ENCODE data around the gene SLC43A1. TPM values are rescaled to one million over a fixed set of nuclear protein-coding genes. Genes with fewer than 3 reads are reported as not detected.

SLC43A1 gene
- total and polyA plus RNA-seq, 2 of the 4 experiments (the other 2 are of a cell fraction): 10.0 to 17.0 TPM

DNA sequence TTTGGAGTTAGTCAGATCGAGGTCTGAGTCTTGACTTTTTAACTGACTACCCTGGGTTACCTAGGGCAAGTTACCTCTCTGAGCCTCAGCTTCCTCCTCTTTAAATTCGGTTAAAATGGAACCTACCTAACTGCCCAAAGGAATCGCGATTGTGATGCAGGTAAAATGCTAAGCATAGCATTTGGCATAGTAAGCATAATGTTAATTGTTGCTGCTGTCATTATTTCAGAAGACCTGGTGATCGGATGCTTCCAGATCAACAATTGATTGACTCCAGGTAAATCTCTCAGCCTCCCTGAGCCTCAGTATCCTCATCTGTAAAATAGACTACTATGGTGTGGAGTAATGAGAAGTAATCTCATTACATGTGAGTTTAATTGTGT is 550 bp upstream of the SLC43A1 start:
- no peak overlapping the region for H2AK5ac ChIP-seq (ENCODE audit: low read depth, low read length)
- peak overlapping the region; percentile 83 for H3K23ac ChIP-seq (ENCODE audit: low read depth, low read length)
- H3K56ac ChIP-seq (ENCODE audit: extremely low read depth, insufficient read depth, low read length): 0 out of 2 replicates have a peak overlapping the region, but pooled peaks have one; percentile 51
- peaks cover 7% of the 10 kb centered on the region; the same call in 1 of the 2 replicates for H4K20me1 ChIP-seq (ENCODE audit: insufficient read depth, low read length)
- peak overlapping the region; percentile 96; the same call in 1 of the 2 replicates for H3K18ac ChIP-seq (ENCODE audit: low read depth, low read length)
- peak overlapping the region; percentile 83; the same call in 1 of the 2 replicates for H2BK120ac ChIP-seq (ENCODE audit: low read depth, low read length)
- no CpG with 5 or more reads among the region's 5 CpGs for WGBS, 2 experiments (ENCODE audit: extremely low coverage in 2 of 2, insufficient read length in 1 of 2)
- DNase-seq (no peak), ATAC-seq (ENCODE audit: low read depth) (no peak)
- H4K8ac ChIP-seq (ENCODE audit: low read depth in 2 of 2, low read length in 2 of 2): peak overlapping the region; percentile 40 to 87; a peak in 3 of 4 replicates
- H2AFZ ChIP-seq (replicated peaks; ENCODE audit: low read length, poor library complexity): peak overlapping the region; percentile 94
- H2BK20ac ChIP-seq (ENCODE audit: low read depth, low read length): no peak overlapping the region
- intact Hi-C loops (cut with micrococcal nuclease): no loop called here
- H3K79me1 ChIP-seq (ENCODE audit: low read depth in 1 of 2, low read length in 2 of 2): peaks cover 7 to 24% of the 10 kb centered on the region in 2 experiments; a peak in 3 of 4 replicates
- H3K4me2 ChIP-seq (ENCODE audit: low read depth, low read length): peak overlapping the region; percentile 92
- peak overlapping the region; percentile 90 for H4K5ac ChIP-seq (ENCODE audit: low read depth, low read length)
- H3K4me1 ChIP-seq (ENCODE audit: control insufficient read depth, insufficient read depth, low read length): no peaks in the 10 kb centered on the region; the same call in 1 of the 2 replicates
- in situ Hi-C loops (cut with MboI; ENCODE audit: low sequenced_read_pairs): loop anchor here (25.0 kb wide), 1 partner anchor 679 kb away; no protein-coding TSS in a partner anchor
- no peaks in the 10 kb centered on the region for H3K27me3 ChIP-seq (ENCODE audit: control insufficient read depth, insufficient read depth, low read length)
- CTCF ChIA-PET: interaction anchor here (2.4 to 3.0 kb wide), 2 partner anchors 11 to 23 kb away, joined by 15 to 17 read pairs; no protein-coding TSS in a partner anchor
- no peak overlapping the region for H2AK9ac ChIP-seq (replicated peaks; ENCODE audit: low read depth, low read length, poor library complexity)
- H3K9me1 ChIP-seq (ENCODE audit: insufficient read depth, low read length): no peaks in the 10 kb centered on the region; the same call in 1 of the 2 replicates
- peak overlapping the region; percentile 90 for H3K9ac ChIP-seq (ENCODE audit: low read depth, low read length)
- H3K36me3 ChIP-seq (ENCODE audit: control insufficient read depth, insufficient read depth, low read length): peaks cover 4% of the 10 kb centered on the region; the same call in 1 of the 2 replicates
- no peak overlapping the region; the same call in 1 of the 2 replicates for H3K14ac ChIP-seq (replicated peaks; ENCODE audit: low read depth, low read length)
- peak overlapping the region; percentile 91; the same call in 1 of the 2 replicates for H3K4ac ChIP-seq (ENCODE audit: low read depth, low read length)
- H4K91ac ChIP-seq (ENCODE audit: insufficient read depth, low read depth, low read length): 0 out of 2 replicates have a peak overlapping the region, but pooled peaks have one; percentile 79
- dilution Hi-C loops (cut with HindIII; ENCODE audit: low sequenced_read_pairs, unreplicated experiment): no loop called here
- H3K9me3 ChIP-seq (ENCODE audit: control insufficient read depth, insufficient read depth, low read length): no peaks in the 10 kb centered on the region
- H3K27ac ChIP-seq (ENCODE audit: insufficient read depth, low read length): peak overlapping the region; percentile 86
- BruUV-seq (replicated peaks): no TSS peak
- TF ChIP-seq, protein P1, sequence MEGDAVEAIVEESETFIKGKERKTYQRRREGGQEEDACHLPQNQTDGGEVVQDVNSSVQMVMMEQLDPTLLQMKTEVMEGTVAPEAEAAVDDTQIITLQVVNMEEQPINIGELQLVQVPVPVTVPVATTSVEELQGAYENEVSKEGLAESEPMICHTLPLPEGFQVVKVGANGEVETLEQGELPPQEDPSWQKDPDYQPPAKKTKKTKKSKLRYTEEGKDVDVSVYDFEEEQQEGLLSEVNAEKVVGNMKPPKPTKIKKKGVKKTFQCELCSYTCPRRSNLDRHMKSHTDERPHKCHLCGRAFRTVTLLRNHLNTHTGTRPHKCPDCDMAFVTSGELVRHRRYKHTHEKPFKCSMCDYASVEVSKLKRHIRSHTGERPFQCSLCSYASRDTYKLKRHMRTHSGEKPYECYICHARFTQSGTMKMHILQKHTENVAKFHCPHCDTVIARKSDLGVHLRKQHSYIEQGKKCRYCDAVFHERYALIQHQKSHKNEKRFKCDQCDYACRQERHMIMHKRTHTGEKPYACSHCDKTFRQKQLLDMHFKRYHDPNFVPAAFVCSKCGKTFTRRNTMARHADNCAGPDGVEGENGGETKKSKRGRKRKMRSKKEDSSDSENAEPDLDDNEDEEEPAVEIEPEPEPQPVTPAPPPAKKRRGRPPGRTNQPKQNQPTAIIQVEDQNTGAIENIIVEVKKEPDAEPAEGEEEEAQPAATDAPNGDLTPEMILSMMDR (conservative IDR thresholded peaks at IDR 0.05; ENCODE audit: low read depth, low read length): no peak
- TF ChIP-seq, protein P2, sequence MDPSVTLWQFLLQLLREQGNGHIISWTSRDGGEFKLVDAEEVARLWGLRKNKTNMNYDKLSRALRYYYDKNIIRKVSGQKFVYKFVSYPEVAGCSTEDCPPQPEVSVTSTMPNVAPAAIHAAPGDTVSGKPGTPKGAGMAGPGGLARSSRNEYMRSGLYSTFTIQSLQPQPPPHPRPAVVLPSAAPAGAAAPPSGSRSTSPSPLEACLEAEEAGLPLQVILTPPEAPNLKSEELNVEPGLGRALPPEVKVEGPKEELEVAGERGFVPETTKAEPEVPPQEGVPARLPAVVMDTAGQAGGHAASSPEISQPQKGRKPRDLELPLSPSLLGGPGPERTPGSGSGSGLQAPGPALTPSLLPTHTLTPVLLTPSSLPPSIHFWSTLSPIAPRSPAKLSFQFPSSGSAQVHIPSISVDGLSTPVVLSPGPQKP (IDR thresholded peaks at IDR 0.05; ENCODE audit: borderline replicate concordance, low read depth, low read length): no peak
- no peak for TF ChIP-seq BHLHE40 (IDR thresholded peaks at IDR 0.05; ENCODE audit: low read depth, low read length)
- TF ChIP-seq MAFK (IDR thresholded peaks at IDR 0.05; ENCODE audit: low read depth, low read length): peak; percentile 34
- POLR2A ChIA-PET (ENCODE audit: unreplicated experiment): interaction anchor here (0.6 kb wide), 1 partner anchor 186 kb away, joined by 3 read pairs; no protein-coding TSS in a partner anchor
- H2BK5ac ChIP-seq (ENCODE audit: low read depth, low read length, poor library complexity, severe bottlenecking): no peak overlapping the region
- peak overlapping the region; percentile 77; the same call in 1 of the 3 replicates for H2BK15ac ChIP-seq (ENCODE audit: low read depth, low read length)
- peak overlapping the region; percentile 95 for H3K4me3 ChIP-seq (ENCODE audit: insufficient read depth, low read depth, low read length)
